GF-D8 (cell line): ENCODE data around the gene ABCC10.
A peak's percentile ranks its signal among the peaks of the same experiment; 100 is the strongest.
"Not testable (repeated sequence)": the region's sequence is repeated elsewhere in the genome, so short reads cannot be mapped to it uniquely, and the experiment has no call there.

Experiments used
- DNase-seq: peaks from one replicate; lab custom pipeline; 2025; lab: John Stamatoyannopoulos, UW

Gene ABCC10, protein sequence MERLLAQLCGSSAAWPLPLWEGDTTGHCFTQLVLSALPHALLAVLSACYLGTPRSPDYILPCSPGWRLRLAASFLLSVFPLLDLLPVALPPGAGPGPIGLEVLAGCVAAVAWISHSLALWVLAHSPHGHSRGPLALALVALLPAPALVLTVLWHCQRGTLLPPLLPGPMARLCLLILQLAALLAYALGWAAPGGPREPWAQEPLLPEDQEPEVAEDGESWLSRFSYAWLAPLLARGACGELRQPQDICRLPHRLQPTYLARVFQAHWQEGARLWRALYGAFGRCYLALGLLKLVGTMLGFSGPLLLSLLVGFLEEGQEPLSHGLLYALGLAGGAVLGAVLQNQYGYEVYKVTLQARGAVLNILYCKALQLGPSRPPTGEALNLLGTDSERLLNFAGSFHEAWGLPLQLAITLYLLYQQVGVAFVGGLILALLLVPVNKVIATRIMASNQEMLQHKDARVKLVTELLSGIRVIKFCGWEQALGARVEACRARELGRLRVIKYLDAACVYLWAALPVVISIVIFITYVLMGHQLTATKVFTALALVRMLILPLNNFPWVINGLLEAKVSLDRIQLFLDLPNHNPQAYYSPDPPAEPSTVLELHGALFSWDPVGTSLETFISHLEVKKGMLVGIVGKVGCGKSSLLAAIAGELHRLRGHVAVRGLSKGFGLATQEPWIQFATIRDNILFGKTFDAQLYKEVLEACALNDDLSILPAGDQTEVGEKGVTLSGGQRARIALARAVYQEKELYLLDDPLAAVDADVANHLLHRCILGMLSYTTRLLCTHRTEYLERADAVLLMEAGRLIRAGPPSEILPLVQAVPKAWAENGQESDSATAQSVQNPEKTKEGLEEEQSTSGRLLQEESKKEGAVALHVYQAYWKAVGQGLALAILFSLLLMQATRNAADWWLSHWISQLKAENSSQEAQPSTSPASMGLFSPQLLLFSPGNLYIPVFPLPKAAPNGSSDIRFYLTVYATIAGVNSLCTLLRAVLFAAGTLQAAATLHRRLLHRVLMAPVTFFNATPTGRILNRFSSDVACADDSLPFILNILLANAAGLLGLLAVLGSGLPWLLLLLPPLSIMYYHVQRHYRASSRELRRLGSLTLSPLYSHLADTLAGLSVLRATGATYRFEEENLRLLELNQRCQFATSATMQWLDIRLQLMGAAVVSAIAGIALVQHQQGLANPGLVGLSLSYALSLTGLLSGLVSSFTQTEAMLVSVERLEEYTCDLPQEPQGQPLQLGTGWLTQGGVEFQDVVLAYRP (N-terminal part only)

DNA sequence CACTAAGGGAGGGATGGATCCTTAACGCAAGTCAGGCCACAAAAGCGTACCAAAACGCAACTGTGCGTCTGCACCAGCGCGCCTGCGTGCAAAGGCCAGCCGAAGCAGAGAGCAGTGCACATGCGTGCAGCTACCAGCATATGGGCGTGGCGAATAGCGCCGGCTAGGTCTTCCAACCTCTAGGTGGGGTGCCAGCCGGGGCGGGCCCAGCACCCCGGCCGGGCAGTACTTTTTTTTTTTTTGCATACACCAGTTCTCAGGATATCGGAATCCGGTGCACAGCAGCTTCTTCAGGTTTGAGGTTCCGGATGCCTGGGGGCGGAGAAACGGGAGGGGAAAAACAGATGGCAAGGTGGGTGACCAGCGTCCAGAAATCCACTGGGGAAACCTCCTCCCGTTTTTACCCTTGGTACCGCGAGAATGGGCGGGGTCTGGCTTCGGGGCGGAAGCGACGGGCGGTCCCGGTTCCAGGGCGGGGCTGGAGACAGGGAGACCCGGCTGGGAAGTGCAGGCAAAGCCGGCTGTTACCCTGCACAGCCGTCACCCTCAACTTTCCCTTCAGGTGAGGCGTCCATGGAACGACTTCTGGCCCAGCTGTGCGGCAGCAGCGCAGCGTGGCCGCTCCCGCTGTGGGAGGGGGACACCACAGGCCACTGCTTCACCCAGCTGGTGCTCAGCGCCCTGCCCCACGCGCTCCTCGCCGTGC is at the start of gene ABCC10:
TSS of gene ABCC10 (plus strand) at position 136 of the 706 bp plus-strand sequence. CDS start at position 574, 438 bp downstream.
- DNase-seq = peak; percentile 76

DNA sequence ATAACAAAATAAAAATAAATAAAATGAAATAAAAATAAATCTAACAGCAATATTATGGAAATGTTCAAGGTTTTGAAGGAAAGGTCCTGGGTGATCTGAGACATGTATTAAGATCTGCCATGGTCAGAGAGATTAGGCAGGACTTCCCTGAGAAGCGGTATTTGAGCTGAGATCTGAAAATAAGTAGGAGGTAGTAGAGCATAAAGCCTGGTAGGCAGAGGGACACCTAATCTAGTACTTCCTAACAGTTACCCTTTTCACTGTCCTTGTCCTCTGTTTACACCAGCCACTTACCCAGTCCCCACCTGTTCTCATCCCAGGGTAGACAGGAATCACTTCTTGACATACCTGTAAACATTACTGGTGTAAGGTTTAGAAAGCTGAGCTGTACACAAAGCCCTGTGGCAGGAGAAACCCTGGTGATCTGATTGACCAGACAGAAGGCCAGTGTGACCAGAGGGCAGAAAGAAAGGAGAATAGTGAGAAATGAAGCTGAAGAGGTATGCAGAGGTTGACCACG is 49.6 kb upstream of the ABCC10 start:
- no peak for DNase-seq

DNA sequence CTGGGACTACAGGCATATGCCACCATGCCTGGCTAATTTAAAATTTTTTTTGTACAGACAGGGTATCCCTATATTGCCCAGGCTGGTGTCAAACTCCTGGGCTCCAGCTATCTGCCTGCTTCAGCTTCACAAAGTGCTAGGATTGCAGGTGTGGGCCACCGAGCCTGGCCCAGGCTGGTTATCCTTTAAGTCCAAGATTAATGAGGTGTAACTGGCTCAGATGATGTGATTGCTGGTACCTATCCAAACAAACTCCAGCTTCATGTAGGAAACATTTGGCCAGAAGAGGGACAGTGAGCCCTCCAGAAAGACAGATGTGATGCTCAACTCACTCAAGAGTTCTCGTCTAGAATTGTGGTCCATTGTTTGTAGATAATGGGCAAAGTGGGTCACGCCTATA is 48.7 kb upstream of the ABCC10 start:
- DNase-seq = no peak

DNA sequence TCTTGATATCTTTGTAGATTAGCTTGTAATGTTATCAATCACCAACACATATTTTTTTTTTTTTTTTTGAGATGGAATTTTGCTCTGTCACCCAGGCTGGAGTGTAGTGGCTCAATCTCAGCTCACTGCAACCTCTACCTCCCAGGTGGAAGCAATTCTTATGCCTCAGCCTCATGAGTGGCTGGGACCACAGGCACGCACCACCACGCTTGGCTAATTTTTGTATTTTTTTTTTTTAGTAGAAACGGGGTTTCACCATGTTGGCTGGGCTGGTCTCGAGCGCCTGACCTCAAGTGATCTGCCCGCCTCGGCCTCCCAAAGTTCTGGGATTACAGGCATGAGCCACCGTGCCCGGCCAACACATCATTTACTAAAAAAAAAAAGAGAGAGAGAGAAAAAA is 46.5 kb upstream of the ABCC10 start:
- not testable (repeated sequence) for DNase-seq

GRCh38 chr6:43383021-43383667 is 44.2 kb upstream of the ABCC10 start:
- no peak for DNase-seq

- DNase-seq = no peak
These were observed 40.8 kb upstream of the ABCC10 start for GRCh38 chr6:43386492-43386891.

DNA sequence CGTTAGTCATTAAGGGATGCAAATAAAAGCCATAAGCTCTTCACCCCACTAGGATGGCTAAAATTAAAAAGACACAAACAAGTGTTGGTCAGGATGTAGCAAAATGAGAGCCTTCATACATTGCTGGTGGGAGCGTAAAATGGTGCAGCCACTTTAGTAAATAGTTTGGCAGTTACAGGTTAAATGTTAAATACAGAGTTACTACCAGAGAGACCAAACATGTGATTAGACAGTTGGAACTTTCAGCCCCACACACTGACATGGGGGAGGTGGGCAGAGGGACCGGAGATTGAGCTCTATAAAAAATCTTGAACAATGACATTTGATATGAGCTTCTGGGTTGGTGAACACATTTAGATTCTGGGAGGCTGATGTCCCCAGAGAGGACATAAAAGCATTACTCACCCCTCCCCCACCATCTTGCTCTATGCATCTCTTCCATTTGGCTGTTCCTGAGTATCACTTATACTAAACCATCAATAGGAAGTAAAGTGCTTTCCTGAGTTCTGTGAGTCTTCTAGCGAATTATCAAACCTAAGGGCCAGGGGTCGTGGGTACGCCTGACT is 37.5 kb upstream of the ABCC10 start:
- DNase-seq = no peak

DNA sequence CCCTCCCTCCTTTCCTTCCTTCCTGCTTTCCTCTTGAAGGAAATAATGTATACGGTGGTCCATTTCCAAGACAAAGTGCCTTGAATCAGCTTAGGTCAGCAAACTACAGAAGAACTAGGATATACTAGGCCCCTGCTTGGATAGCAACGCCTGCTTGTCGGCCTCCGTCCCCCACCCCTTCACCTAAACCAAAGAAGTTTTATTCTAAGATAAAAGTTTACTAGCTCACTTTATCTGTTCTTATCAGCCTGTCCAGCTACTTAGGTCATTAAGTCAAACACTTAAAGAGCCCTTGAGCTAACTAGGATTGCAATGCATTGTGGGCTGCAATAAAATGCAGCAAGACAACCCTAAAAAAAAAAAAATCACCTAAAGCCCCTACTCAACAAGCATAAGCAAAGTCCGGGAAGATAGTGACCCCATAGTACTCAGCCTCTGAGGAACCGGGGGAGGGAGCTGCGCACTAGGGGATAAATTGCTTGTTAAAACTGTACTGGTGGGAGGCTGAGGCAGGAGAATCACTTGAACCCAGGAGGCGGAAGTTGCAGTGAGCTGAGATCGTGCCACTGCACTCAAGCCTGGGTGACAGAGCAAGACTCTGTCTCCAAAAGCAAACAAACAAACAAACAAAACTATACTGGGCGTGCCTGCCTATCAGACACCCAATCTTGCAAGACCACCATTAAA is 36.4 kb upstream of the ABCC10 start:
- not testable (repeated sequence) for DNase-seq

- DNase-seq = peak; percentile 16
These were observed 35.8 kb upstream of the ABCC10 start for GRCh38 chr6:43391440-43392031.

- DNase-seq = not testable (repeated sequence)
These were observed 34.2 kb upstream of the ABCC10 start for GRCh38 chr6:43393133-43393532.

GRCh38 chr6:43393602-43394001 is 33.7 kb upstream of the ABCC10 start:
- no peak for DNase-seq

- DNase-seq = no peak
These were observed 32.4 kb upstream of the ABCC10 start for GRCh38 chr6:43394982-43395381.

DNA sequence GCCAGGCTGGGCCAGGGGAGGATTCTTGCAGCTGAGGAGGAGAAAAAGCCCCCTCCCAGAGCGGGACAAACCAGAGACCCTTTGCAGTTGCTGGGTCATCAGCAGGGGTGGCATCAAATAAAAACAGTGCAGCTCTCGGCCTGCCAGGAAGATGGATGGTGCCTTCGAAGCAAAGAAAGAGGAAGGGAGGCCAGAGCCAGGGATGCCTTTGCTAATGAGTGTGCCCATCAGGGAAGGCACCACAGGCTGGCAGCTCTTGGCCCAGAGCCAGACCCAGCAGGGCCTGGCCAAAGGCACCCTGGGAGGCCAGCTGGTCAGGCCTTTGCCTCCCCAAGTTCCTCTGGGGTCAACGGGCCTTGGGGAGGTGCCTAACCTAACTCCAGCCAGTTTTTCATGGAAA is 31.6 kb upstream of the ABCC10 start:
- DNase-seq = no peak

- no peak for DNase-seq
These were observed 30.8 kb upstream of the ABCC10 start for GRCh38 chr6:43396408-43397149.

DNA sequence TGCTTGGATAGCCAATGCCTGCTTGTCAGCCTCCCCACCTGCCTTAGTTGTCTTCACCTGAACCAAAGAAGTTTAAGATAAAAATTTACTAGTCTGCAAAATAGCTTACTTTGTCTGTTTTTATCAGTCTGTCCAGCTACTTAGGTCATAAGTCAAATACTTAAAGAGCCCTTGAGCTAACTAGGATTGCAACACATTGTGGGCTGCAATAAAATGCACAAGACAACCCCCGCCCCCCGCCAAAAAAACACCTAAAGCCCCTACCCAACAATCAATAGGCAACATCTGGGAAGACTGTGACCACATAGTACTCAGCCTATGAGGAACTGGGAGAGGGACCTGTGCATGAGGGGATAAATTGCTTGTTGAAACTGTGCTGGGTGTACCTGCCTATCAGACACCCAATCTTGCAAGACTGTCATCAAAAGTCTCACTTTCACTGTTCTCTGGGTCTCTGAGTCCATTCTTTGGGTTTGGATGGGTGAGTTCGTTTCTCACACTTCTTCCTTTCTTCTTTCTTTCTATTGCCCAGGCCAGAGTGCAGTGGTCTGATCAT is 27.3 kb upstream of the ABCC10 start:
- no peak for DNase-seq

- DNase-seq = no peak
These were observed 25.6 kb upstream of the ABCC10 start for GRCh38 chr6:43401730-43402129.

- DNase-seq = no peak
These were observed 24.5 kb upstream of the ABCC10 start for GRCh38 chr6:43402820-43403219.

- no peak for DNase-seq
These were observed 22.0 kb upstream of the ABCC10 start for GRCh38 chr6:43405354-43405753.
